PFSK-1 (cell line): ENCODE data around the gene RASSF8.

Experiments
- FOXP2 ChIP-seq: optimal IDR thresholded peaks from 2 replicates; pipeline ENCODE3; 2011; ENCODE audit warnings: borderline replicate concordance, control low read depth, inconsistent platforms; ENCODE audit not compliant: insufficient read depth; ENCODE audit errors: extremely low read length, extremely low read depth
- POLR2AphosphoS5 ChIP-seq: IDR thresholded peaks from 2 replicates; pipeline ENCODE4 v1.6.1; 2012; ENCODE audit warnings: low read depth, mild to moderate bottlenecking, control low read depth, low read length, moderate library complexity
- SIN3A ChIP-seq: IDR thresholded peaks from 2 replicates; pipeline ENCODE4 v1.6.1; 2012; ENCODE audit warnings: mild to moderate bottlenecking, low read length, moderate library complexity, borderline replicate concordance; ENCODE audit not compliant: insufficient read depth
- TAF1 ChIP-seq: IDR thresholded peaks from 2 replicates; pipeline ENCODE4 v1.6.1; 2012; ENCODE audit warnings: low read length, control low read depth, borderline replicate concordance; ENCODE audit not compliant: insufficient read depth
- TF ChIP-seq, protein P1 (sequence below), 2 experiments: IDR thresholded peaks; 2 replicates each; pipeline versions ENCODE4 v1.6.1 to v1.8.0; 2011 to 2012; ENCODE audit warnings: low read depth in 2 of 2, low read length in 2 of 2, control low read depth in 1 of 2, inconsistent platforms in 1 of 2, mild to moderate bottlenecking in 1 of 2, moderate library complexity in 1 of 2; ENCODE audit not compliant: insufficient read depth in 1 of 2

Gene RASSF8

DNA sequence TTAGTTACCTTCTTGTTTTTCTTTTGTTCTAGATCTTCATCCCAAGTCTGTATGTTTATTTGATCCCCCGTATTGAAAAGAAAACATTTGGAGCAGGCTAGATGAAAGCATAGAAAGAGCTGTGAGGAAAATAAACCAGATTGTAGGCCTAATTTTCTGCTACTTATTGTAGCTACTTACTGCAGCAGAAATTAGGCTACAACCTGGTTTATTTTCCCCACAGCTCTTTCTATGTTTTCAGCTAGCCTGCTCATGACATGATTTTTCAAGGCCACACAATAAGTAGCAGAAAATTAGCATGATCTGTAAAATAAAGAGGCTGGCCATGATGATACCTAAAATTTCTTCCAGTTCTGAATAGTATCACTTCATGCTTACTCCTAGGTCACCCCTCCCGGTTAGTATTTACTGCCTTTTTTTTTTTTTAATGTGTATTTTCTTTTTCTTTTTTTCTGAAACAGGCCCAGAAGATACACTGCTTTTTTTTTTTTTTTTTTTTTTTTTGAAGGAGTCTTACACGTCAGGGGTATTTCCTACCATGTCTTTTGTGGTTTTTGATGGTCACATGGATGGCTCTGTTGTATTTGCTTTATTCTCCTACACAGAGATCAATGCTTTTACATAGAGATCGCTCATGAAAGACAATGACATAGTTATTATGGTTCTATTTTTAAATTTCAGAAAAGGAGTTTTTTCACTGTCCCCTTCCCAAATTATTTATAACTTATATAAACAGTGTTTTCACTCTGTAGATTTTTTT is 134.0 kb downstream of the RASSF8 start:
- TF ChIP-seq TAF1 (no peak), POLR2AphosphoS5 (no peak), SIN3A (no peak), FOXP2 (no peak)
- TF ChIP-seq, protein P1, sequence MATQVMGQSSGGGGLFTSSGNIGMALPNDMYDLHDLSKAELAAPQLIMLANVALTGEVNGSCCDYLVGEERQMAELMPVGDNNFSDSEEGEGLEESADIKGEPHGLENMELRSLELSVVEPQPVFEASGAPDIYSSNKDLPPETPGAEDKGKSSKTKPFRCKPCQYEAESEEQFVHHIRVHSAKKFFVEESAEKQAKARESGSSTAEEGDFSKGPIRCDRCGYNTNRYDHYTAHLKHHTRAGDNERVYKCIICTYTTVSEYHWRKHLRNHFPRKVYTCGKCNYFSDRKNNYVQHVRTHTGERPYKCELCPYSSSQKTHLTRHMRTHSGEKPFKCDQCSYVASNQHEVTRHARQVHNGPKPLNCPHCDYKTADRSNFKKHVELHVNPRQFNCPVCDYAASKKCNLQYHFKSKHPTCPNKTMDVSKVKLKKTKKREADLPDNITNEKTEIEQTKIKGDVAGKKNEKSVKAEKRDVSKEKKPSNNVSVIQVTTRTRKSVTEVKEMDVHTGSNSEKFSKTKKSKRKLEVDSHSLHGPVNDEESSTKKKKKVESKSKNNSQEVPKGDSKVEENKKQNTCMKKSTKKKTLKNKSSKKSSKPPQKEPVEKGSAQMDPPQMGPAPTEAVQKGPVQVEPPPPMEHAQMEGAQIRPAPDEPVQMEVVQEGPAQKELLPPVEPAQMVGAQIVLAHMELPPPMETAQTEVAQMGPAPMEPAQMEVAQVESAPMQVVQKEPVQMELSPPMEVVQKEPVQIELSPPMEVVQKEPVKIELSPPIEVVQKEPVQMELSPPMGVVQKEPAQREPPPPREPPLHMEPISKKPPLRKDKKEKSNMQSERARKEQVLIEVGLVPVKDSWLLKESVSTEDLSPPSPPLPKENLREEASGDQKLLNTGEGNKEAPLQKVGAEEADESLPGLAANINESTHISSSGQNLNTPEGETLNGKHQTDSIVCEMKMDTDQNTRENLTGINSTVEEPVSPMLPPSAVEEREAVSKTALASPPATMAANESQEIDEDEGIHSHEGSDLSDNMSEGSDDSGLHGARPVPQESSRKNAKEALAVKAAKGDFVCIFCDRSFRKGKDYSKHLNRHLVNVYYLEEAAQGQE (IDR thresholded peaks at IDR 0.05; ENCODE audit: insufficient read depth in 1 of 2, low read depth in 2 of 2, low read length in 2 of 2), result no peak

DNA sequence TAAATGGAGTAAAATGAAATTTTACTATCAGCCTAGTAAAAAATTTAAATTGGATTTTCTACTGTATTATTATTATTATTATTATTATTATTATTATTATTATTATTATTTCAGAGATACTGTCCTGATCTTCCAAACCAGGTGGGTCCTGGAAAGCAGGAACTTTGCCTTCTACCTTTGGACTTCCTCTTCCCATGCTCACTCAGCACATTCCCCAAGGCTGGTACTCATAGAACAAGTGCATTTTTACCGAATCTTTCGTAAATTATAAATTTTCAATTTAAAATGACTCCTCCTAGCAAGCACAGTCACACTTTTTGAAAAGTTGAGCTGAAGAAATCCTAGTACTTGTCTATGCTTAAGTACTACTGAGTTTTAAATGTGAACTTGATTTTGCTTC is 136.7 kb downstream of the RASSF8 start:
- TF ChIP-seq FOXP2 (no peak), POLR2AphosphoS5 (no peak), TAF1 (no peak), SIN3A (no peak)
- TF ChIP-seq, protein P1 (IDR thresholded peaks at IDR 0.05; ENCODE audit: insufficient read depth in 1 of 2, low read depth in 2 of 2, low read length in 2 of 2), result no peak

DNA sequence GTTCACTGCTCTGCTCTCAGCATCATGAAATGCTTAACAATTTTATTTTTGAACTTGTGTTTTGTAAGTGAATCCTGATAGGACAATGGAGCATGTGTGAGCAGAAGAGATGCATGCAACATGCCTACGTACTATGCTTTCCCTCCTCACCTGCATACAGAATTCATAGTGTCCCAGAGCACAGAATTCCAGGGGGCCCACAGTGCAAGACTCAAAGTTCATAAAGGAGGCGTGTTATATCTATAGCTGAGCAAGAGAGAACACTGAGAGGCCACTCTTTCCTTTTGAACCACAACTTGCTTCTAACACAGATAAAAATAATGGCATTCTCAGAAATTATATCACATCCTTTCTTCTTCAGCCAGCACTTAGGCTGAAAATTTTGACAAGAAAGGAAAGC is 137.6 kb downstream of the RASSF8 start:
- TF ChIP-seq, protein P1 (IDR thresholded peaks at IDR 0.05; ENCODE audit: insufficient read depth in 1 of 2, low read depth in 2 of 2, low read length in 2 of 2), result no peak
- TF ChIP-seq SIN3A, result no peak

DNA sequence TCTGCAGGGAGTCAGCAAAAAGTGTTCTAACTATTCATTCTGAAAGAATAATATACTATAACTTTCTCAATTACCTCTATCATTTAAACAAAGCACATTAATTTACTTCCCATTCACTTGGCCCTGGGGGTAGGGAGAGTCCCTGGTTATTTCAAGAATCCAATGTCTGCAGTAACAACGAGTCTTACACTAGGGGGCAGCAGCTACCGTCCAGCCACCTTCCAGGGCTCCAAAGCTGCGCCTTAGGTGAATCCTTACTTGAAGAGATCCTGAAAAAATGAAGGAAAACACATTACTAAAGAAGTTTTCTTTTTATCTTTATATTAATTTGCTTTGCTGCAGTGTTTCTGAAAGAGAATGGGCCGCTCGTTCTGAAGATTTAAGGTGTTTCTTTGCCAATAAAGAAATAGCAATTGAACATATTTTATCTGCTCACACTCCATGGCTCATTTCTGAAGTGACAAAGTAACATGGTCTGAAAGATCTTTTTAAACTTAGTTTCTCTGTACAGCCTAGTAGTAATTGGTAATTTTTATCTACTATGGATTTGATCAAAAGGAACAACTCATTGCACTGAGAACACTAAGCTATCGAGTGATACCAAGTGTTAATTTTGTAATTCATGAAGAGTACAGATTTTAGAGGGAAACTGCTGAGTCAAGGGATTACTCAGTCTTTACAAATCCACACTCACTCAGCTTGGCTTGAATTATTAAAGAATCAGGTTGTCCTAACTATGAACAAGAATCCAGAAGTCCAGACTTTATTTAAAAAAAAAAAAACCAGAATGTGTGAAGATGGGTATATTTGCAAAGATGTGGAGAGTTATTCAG is 138.8 kb downstream of the RASSF8 start:
- TF ChIP-seq TAF1 (no peak), POLR2AphosphoS5 (no peak), FOXP2 (no peak), SIN3A (no peak)
- TF ChIP-seq, protein P1 (IDR thresholded peaks at IDR 0.05; ENCODE audit: insufficient read depth in 1 of 2, low read depth in 2 of 2, low read length in 2 of 2), result no peak
